T-helper 1 cell treated with Interleukin-12 subunit alpha and Interleukin-12 subunit beta and Interleukin-4 antibody, amounts not matched to agents 30 ng/mL and 1 ng/mL, for 36 hours (primary cell): Measurements from ENCODE around the gene DIAPH2. TPM values are rescaled to one million over a fixed set of nuclear protein-coding genes. Genes with fewer than 3 reads are reported as not detected.

Experiments
- intact Hi-C: fragments of 100-400 bp; cut with micrococcal nuclease; formaldehyde crosslinking; loops from one replicate; pipeline ENCODE4 v1.15.1; 2024
- total RNA-seq: library from RNA; stranded (reverse); gene quantifications from 2 replicates; pipeline ENCODE4 v1.2.3, GENCODE V29; 2022

The DIAPH2 gene
- total RNA-seq, 1 donor from 2014 or later, result 10.8 TPM

- intact Hi-C loops, result no loop called here
Measured at GRCh38 chrX:97547877-97548578, 863.4 kb downstream of the DIAPH2 start.

- intact Hi-C loops, result no loop called here
Measured at GRCh38 chrX:97551821-97552220, 867.2 kb downstream of the DIAPH2 start.

- intact Hi-C loops, result no loop called here
Measured at GRCh38 chrX:97553833-97554232, 869.2 kb downstream of the DIAPH2 start.

- intact Hi-C loops, result no loop called here
Measured at GRCh38 chrX:97556359-97556758, 871.7 kb downstream of the DIAPH2 start.

GRCh38 chrX:97563531-97564133, 879.0 kb downstream of the DIAPH2 start:
- intact Hi-C loops, result loop anchor here (1.0 to 2.0 kb wide), 3 partner anchors 35 to 879 kb away; partner anchors contain the start of gene DIAPH2

GRCh38 chrX:97564496-97564895, 879.9 kb downstream of the DIAPH2 start:
- intact Hi-C loops, result no loop called here

GRCh38 chrX:97587171-97587570, 902.5 kb downstream of the DIAPH2 start:
- intact Hi-C loops, result no loop called here

- intact Hi-C loops, result no loop called here
Measured at GRCh38 chrX:97594646-97595224, 910.1 kb downstream of the DIAPH2 start.

- intact Hi-C loops, result loop anchor here (2.0 kb wide), 1 partner anchor 35 kb away; no protein-coding TSS in a partner anchor
Measured at GRCh38 chrX:97597954-97598353, 913.3 kb downstream of the DIAPH2 start.

GRCh38 chrX:97602465-97603258, 918.0 kb downstream of the DIAPH2 start:
- intact Hi-C loops, result no loop called here

GRCh38 chrX:97605271-97605670, 920.6 kb downstream of the DIAPH2 start:
- intact Hi-C loops, result no loop called here

GRCh38 chrX:97609357-97609756, 924.7 kb downstream of the DIAPH2 start:
- intact Hi-C loops, result no loop called here

- intact Hi-C loops, result no loop called here
Measured at GRCh38 chrX:97609938-97610337, 925.3 kb downstream of the DIAPH2 start.

GRCh38 chrX:97616883-97617530, 932.4 kb downstream of the DIAPH2 start:
- intact Hi-C loops, result no loop called here

GRCh38 chrX:97619499-97619898, 934.9 kb downstream of the DIAPH2 start:
- intact Hi-C loops, result no loop called here

GRCh38 chrX:97622111-97622510, 937.5 kb downstream of the DIAPH2 start:
- intact Hi-C loops, result no loop called here

- intact Hi-C loops, result no loop called here
Measured at GRCh38 chrX:97628326-97628725, 943.7 kb downstream of the DIAPH2 start.

- intact Hi-C loops, result no loop called here
Measured at GRCh38 chrX:97628807-97629596, 944.4 kb downstream of the DIAPH2 start.

GRCh38 chrX:97629597-97629985, 944.9 kb downstream of the DIAPH2 start:
- intact Hi-C loops, result no loop called here

- intact Hi-C loops, result no loop called here
Measured at GRCh38 chrX:97633798-97634197, 949.2 kb downstream of the DIAPH2 start.
